COLO668 (cell line): Measurements from ENCODE around the gene SEPTIN5.
A peak's percentile ranks its signal among the peaks of the same experiment; 100 is the strongest.
"Not testable (repeated sequence)": the region's sequence is repeated elsewhere in the genome, so short reads cannot be mapped to it uniquely, and the experiment has no call there.

Experiments
- DNase-seq: peaks from one replicate; lab custom pipeline; 2025; ENCODE audit not compliant: unreplicated experiment; lab: John Stamatoyannopoulos, UW

SEPTIN5 gene

GRCh38 chr22:19714312-19715187 is at the start of gene SEPTIN5:
Gene SEPTIN5 (plus strand): TSS chr22:19714503. CDS start chr22:19714589, 86 bp downstream.
- DNase-seq = no peak

GRCh38 chr22:19664951-19665783 is 49.1 kb upstream of the SEPTIN5 start:
- no peak for DNase-seq

GRCh38 chr22:19665784-19666672 is 48.3 kb upstream of the SEPTIN5 start:
- no peak for DNase-seq

GRCh38 chr22:19666673-19667593 is 47.4 kb upstream of the SEPTIN5 start:
- no peak for DNase-seq

- no peak for DNase-seq
Measured at GRCh38 chr22:19667872-19668740, 46.2 kb upstream of the SEPTIN5 start.

GRCh38 chr22:19668748-19669147 is 45.6 kb upstream of the SEPTIN5 start:
- no peak for DNase-seq

- DNase-seq = no peak
Measured at GRCh38 chr22:19669570-19669969, 44.7 kb upstream of the SEPTIN5 start.

GRCh38 chr22:19671316-19671715 is 43.0 kb upstream of the SEPTIN5 start:
- no peak for DNase-seq

GRCh38 chr22:19672054-19672776 is 42.1 kb upstream of the SEPTIN5 start:
- no peak for DNase-seq

GRCh38 chr22:19673660-19674059 is 40.6 kb upstream of the SEPTIN5 start:
- no peak for DNase-seq

GRCh38 chr22:19674129-19674928 is 40.0 kb upstream of the SEPTIN5 start:
- DNase-seq = no peak

GRCh38 chr22:19674929-19675253 is 39.4 kb upstream of the SEPTIN5 start:
- no peak for DNase-seq

GRCh38 chr22:19675428-19675827 is 38.9 kb upstream of the SEPTIN5 start:
- no peak for DNase-seq

- not testable (repeated sequence) for DNase-seq
Measured at GRCh38 chr22:19676437-19676836, 37.9 kb upstream of the SEPTIN5 start.

GRCh38 chr22:19678949-19679521 is 35.3 kb upstream of the SEPTIN5 start:
- DNase-seq = no peak

- peak; percentile 13 for DNase-seq
Measured at GRCh38 chr22:19679522-19680101, 34.7 kb upstream of the SEPTIN5 start.
